ENCODE measurements around the gene FER.
"Not testable (repeated sequence)": the region's sequence is repeated elsewhere in the genome, so short reads cannot be mapped to it uniquely, and the experiment has no call there.

FER gene

GRCh38 chr5:108797396-108797795 lies 49.7 kb downstream of the FER start:
- in situ Hi-C loops (cut with HindIII; ENCODE audit: low sequenced_read_pairs), result no loop called here

GRCh38 chr5:108797986-108798385 lies 50.3 kb downstream of the FER start:
- in situ Hi-C loops (cut with HindIII; ENCODE audit: low sequenced_read_pairs), result no loop called here

- in situ Hi-C loops (cut with HindIII; ENCODE audit: low sequenced_read_pairs), result no loop called here
Observed at GRCh38 chr5:108798513-108799265, 51.0 kb downstream of the FER start.

- in situ Hi-C loops (cut with HindIII; ENCODE audit: low sequenced_read_pairs), result no loop called here
Observed at GRCh38 chr5:108801301-108801700, 53.6 kb downstream of the FER start.

GRCh38 chr5:108801776-108802175 lies 54.1 kb downstream of the FER start:
- in situ Hi-C loops (cut with HindIII; ENCODE audit: low sequenced_read_pairs), result no loop called here

- in situ Hi-C loops (cut with HindIII; ENCODE audit: low sequenced_read_pairs), result no loop called here
Observed at GRCh38 chr5:108810717-108811116, 63.0 kb downstream of the FER start.

GRCh38 chr5:108813673-108814072 lies 66.0 kb downstream of the FER start:
- in situ Hi-C loops (cut with HindIII; ENCODE audit: low sequenced_read_pairs), result no loop called here

- in situ Hi-C loops (cut with HindIII; ENCODE audit: low sequenced_read_pairs), result no loop called here
Observed at GRCh38 chr5:108814551-108814950, 66.9 kb downstream of the FER start.

- in situ Hi-C loops (cut with HindIII; ENCODE audit: low sequenced_read_pairs), result no loop called here
Observed at GRCh38 chr5:108818613-108819272, 71.0 kb downstream of the FER start.

- in situ Hi-C loops (cut with HindIII; ENCODE audit: low sequenced_read_pairs), result no loop called here
Observed at GRCh38 chr5:108820983-108821382, 73.3 kb downstream of the FER start.

GRCh38 chr5:108822211-108822947 lies 74.7 kb downstream of the FER start:
- in situ Hi-C loops (cut with HindIII; ENCODE audit: low sequenced_read_pairs), result no loop called here

GRCh38 chr5:108827131-108827530 lies 79.4 kb downstream of the FER start:
- in situ Hi-C loops (cut with HindIII; ENCODE audit: low sequenced_read_pairs), result no loop called here

GRCh38 chr5:108830705-108831276 lies 83.1 kb downstream of the FER start:
- in situ Hi-C loops (cut with HindIII; ENCODE audit: low sequenced_read_pairs), result no loop called here

- in situ Hi-C loops (cut with HindIII; ENCODE audit: low sequenced_read_pairs), result no loop called here
Observed at GRCh38 chr5:108836492-108836891, 88.8 kb downstream of the FER start.

GRCh38 chr5:108842260-108842941 lies 94.7 kb downstream of the FER start:
- in situ Hi-C loops (cut with HindIII; ENCODE audit: low sequenced_read_pairs), result not testable (repeated sequence)

- in situ Hi-C loops (cut with HindIII; ENCODE audit: low sequenced_read_pairs), result not testable (repeated sequence)
Observed at GRCh38 chr5:108851129-108851528, 103.4 kb downstream of the FER start.

GRCh38 chr5:108857905-108858304 lies 110.2 kb downstream of the FER start:
- in situ Hi-C loops (cut with HindIII; ENCODE audit: low sequenced_read_pairs), result no loop called here

- in situ Hi-C loops (cut with HindIII; ENCODE audit: low sequenced_read_pairs), result no loop called here
Observed at GRCh38 chr5:108858959-108859358, 111.3 kb downstream of the FER start.

GRCh38 chr5:108862211-108862610 lies 114.5 kb downstream of the FER start:
- in situ Hi-C loops (cut with HindIII; ENCODE audit: low sequenced_read_pairs), result no loop called here

GRCh38 chr5:108866097-108866496 lies 118.4 kb downstream of the FER start:
- in situ Hi-C loops (cut with HindIII; ENCODE audit: low sequenced_read_pairs), result not testable (repeated sequence)

- in situ Hi-C loops (cut with HindIII; ENCODE audit: low sequenced_read_pairs), result no loop called here
Observed at GRCh38 chr5:108867656-108868055, 120.0 kb downstream of the FER start.
